Heart right ventricle (tissue), 16 donors: Measurements from ENCODE around the gene SH3TC1. TPM values are rescaled to one million over a fixed set of nuclear protein-coding genes. Genes with fewer than 3 reads are reported as not detected.

Experiments used
- ATAC-seq, 8 donors: fragments of 200-7000 bp; cut with Tn5 transposase; one replicate each; pipeline ENCODE4 v1.9.1; 2020; ENCODE audit warnings: mild to moderate bottlenecking in 8 of 8, moderate library complexity in 8 of 8, moderate number of reproducible peaks in 1 of 8
- DNase-seq, 2 donors: peaks; one replicate each; pipeline ENCODE4 v3.0.0-alpha.2; 2020
- H3K27ac ChIP-seq, 10 donors: fragments of 200-600 bp; sonication (generic) in 2 of 10; one replicate each; pipeline versions ENCODE4 v1.5.0 to v1.8.0; 2020 to 2022; ENCODE audit warnings: mild to moderate bottlenecking in 3 of 10
- H3K27me3 ChIP-seq, 7 donors: fragments of 200-600 bp; one replicate each; pipeline ENCODE4 v1.8.0; 2021 to 2022; ENCODE audit warnings: mild to moderate bottlenecking in 2 of 7
- H3K36me3 ChIP-seq, 9 donors: fragments of 200-600 bp; sonication (generic) in 1 of 9; one replicate each; pipeline versions ENCODE4 v1.5.0 to v1.8.0; 2020 to 2022; ENCODE audit warnings: mild to moderate bottlenecking in 2 of 9
- H3K4me1 ChIP-seq, 9 donors: fragments of 200-600 bp; sonication (generic) in 1 of 9; one replicate each; pipeline versions ENCODE4 v1.5.0 to v1.8.0; 2020 to 2022; ENCODE audit warnings: mild to moderate bottlenecking in 4 of 9
- H3K4me3 ChIP-seq, 10 donors: fragments of 200-600 bp; sonication (generic) in 2 of 10; one replicate each; pipeline versions ENCODE4 v1.5.0 to v1.8.0; 2020 to 2022; ENCODE audit warnings: mild to moderate bottlenecking in 7 of 10, moderate library complexity in 2 of 10
- H3K9me3 ChIP-seq, 11 donors: fragments of 200-600 bp in 10 of 11; sonication (generic) in 2 of 11; one replicate each; pipeline versions ENCODE4 v1.5.0 to v1.8.0; 2013 to 2022; ENCODE audit warnings: mild to moderate bottlenecking in 2 of 11, control low read depth in 1 of 11, moderate library complexity in 1 of 11
- CTCF ChIP-seq, 9 donors: fragments of 200-600 bp; sonication (generic) in 2 of 9; IDR thresholded peaks; one replicate each; pipeline versions ENCODE4 v1.5.0 to v1.8.0; 2021 to 2022; ENCODE audit warnings: antibody characterized with exemption in 9 of 9, mild to moderate bottlenecking in 5 of 9, moderate library complexity in 1 of 9
- WGBS, 2 donors: extraction: QIAGEN DNeasy Blood & Tissue Kit; methylation state at CpG; one replicate each; pipeline ENCODE4 v1.1.7; 2013; ENCODE audit warnings: inconsistent platforms in 1 of 2; 5-methylcytosine and 5-hydroxymethylcytosine counted together
- intact Hi-C, 10 donors: fragments of 100-400 bp; cut with DNase I; formaldehyde crosslinking; loops; one replicate each; pipeline versions ENCODE4 v1.11.1 to v1.14.2; 2022
- polyA plus RNA-seq, 2 donors: library from polyadenylated mRNA; stranded (reverse); fragments of 200-250 nt; gene quantifications; one replicate each; pipeline ENCODE4 v1.2.3, GENCODE V29; 2013
- total RNA-seq, 10 donors: library from RNA; stranded (reverse); fragmentation: NEBNext Ultra II Directional in 3 of 10; extraction: Animal tissue kit (Norgen Biotek cat#: 25700) in 3 of 10; gene quantifications; one replicate each; pipeline versions ENCODE4 v1.2.1 to v1.2.4, GENCODE V29; 2021 to 2023
- donor health status: Arrhythmogenic right ventricular cardiomyopathy.
- donor health status: ischemic (EF 13 %, LVEDD 7.1; RV severe dilation, severe dysfunction).
- donor health status: healthy with polysubstance abuse.
- donor health status: DM: no; HTN: yes; CAD: no.
- donor health status: DM: no; HTN: no; CAD: no.
- donor health status: ischemic (EF 25% LVEDD 6.9; RV normal size, moderate dysfunction).
- donor health status: ischemic (EF 25% LVEDD 5.7; RV mildly dilated, moderate dysfunction).
- donor health status: healthy.
- donor health status: DM: yes; HTN: yes; CAD: no.
- donor health status: Ischemic cardiomyopathy.
- donor health status: ischemic (EF 35%, LVEDD 5.7; RV mildly dilated, moderate dysfunction).
- donor health status: nonischemic (EF 11% LVEDD 7.7; RV severe dilation, severe dysfunction).
- donor health status: DM: yes; HTN: yes; CAD: no.
- donor health status: PGD.
- donor health status: ischemic (EF 29% LVEDD 5.4; RV normal size, mild dysfunction).
- donor health status: nonischemic (EF 23%, LVEDD 6.1; RV moderate dilation, normal function).

SH3TC1 gene
- total and polyA plus RNA-seq, 12 donors = 7.4 to 22.8 (median 11.2) TPM

- ATAC-seq (peak in 7 of 8 donors; percentile 20 to 65 (median 41)), DNase-seq (no peak)
- peaks cover 0 to 17% (median 8%) of the 10 kb centered on the region in 9 donors for H3K4me1 ChIP-seq
- TF ChIP-seq CTCF (IDR thresholded peaks at IDR 0.05) = no peak
- intact Hi-C loops = no loop called here
- no peak overlapping the region for H3K4me3 ChIP-seq
- no peak overlapping the region for H3K27ac ChIP-seq
- peaks cover 0 to 79% (median 3%) of the 10 kb centered on the region in 9 donors for H3K36me3 ChIP-seq
- no peaks in the 10 kb centered on the region for H3K27me3 ChIP-seq
- WGBS, 2 donors = 47 to 48% methylated on average over 12 of the region's 12 CpGs
- H3K9me3 ChIP-seq = no peaks in the 10 kb centered on the region
Measured at GRCh38 chr4:8215001-8215427, 15.9 kb downstream of the SH3TC1 start.

- peaks cover 0 to 19% (median 8%) of the 10 kb centered on the region in 9 donors for H3K4me1 ChIP-seq
- TF ChIP-seq CTCF (IDR thresholded peaks at IDR 0.05) = no peak
- H3K9me3 ChIP-seq = peaks cover 0 to 2% (median 0%) of the 10 kb centered on the region in 11 donors
- intact Hi-C loops = no loop called here
- no peak overlapping the region for H3K27ac ChIP-seq
- DNase-seq = no peak
- WGBS, 2 donors = 90% methylated on average over 23 of the region's 23 CpGs
- H3K36me3 ChIP-seq = peaks cover 0 to 85% (median 8%) of the 10 kb centered on the region in 9 donors
- no peak overlapping the region for H3K4me3 ChIP-seq
- H3K27me3 ChIP-seq = no peaks in the 10 kb centered on the region
- ATAC-seq = peak in 2 of 8 donors; percentile 6 to 33
Measured at GRCh38 chr4:8215641-8216442, 16.8 kb downstream of the SH3TC1 start.

GRCh38 chr4:8216443-8217245, 17.6 kb downstream of the SH3TC1 start:
- Histone ChIP-seq H3K27me3 (no peaks in the 10 kb centered on the region), H3K27ac (no peak overlapping the region), H3K4me1 (peaks cover 0 to 26% (median 8%) of the 10 kb centered on the region in 9 donors), H3K36me3 (peaks cover 0 to 88% (median 8%) of the 10 kb centered on the region in 9 donors), H3K4me3 (no peak overlapping the region), H3K9me3 (peaks cover 0 to 8% (median 0%) of the 10 kb centered on the region in 11 donors)
- intact Hi-C loops = no loop called here
- DNase-seq = no peak
- 90% methylated on average over 28 of the region's 28 CpGs for WGBS, 2 donors
- no peak for ATAC-seq
- no peak for TF ChIP-seq CTCF (IDR thresholded peaks at IDR 0.05)

- intact Hi-C loops = no loop called here
- no peak for DNase-seq
Measured at GRCh38 chr4:8217246-8217511, 18.1 kb downstream of the SH3TC1 start.

More at GRCh38 chr4:8217246-8217511, 18.1 kb downstream of the SH3TC1 start:
- H3K4me3 ChIP-seq = no peak overlapping the region
- H3K27me3 ChIP-seq = no peaks in the 10 kb centered on the region
- 93 to 97% methylated on average over 6 of the region's 6 CpGs for WGBS, 2 donors
- H3K27ac ChIP-seq = no peak overlapping the region
- H3K9me3 ChIP-seq = peaks cover 0 to 8% (median 0%) of the 10 kb centered on the region in 11 donors
- H3K36me3 ChIP-seq = peaks cover 0 to 89% (median 8%) of the 10 kb centered on the region in 9 donors
- no peak for TF ChIP-seq CTCF (IDR thresholded peaks at IDR 0.05)
- ATAC-seq = no peak
- H3K4me1 ChIP-seq = peaks cover 0 to 31% (median 8%) of the 10 kb centered on the region in 9 donors
